ENCODE measurements around the gene MRPL18.

DNA sequence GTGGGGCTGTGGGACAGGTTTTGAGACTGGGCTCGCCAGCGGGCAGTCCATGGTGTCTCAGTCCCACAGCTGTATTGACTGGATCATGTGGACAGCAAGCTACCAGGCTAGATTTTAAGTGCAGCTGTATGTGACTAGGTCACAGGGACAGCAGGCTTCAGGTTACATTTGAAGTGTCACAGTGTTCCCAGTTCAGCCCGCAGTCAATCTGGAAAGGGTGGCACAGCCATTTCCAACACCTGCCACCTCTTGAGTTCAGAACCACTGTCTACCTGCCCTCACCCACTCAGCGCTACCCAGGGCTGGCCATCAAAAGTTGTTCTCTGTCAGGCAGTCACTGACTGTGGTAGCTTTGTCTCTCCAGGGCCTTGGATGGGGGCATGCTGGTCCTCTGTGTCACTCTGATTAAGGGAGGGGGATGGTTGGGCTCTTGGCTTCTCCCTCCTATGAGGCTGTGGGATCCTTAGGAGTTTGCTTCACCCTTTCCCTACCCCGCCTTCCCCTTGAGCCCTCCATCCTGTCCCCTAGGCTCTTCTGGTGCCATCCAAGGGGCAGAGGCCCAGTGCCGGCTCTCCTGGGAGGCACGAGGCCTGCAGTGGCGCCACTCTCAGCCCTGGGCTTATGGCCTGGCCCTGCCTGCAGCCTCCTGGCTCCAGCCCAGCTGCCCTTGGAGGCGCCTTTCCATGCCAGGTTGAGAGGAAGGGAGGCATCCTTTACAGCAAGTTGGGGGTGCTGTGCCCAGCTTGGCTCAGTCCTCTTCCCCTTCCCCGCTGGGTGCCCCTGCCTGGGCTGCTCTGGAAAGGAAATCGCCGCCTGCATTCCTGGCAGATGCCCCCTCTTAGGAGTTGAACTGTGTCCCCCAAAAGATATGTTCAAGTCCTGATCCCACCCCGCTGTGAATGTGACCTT is 54.7 kb downstream of the MRPL18 start:
- no peak for TF ChIP-seq NR2C2 (CRISPR knock-in tag; IDR thresholded peaks at IDR 0.05)
- TF ChIP-seq, protein P1, sequence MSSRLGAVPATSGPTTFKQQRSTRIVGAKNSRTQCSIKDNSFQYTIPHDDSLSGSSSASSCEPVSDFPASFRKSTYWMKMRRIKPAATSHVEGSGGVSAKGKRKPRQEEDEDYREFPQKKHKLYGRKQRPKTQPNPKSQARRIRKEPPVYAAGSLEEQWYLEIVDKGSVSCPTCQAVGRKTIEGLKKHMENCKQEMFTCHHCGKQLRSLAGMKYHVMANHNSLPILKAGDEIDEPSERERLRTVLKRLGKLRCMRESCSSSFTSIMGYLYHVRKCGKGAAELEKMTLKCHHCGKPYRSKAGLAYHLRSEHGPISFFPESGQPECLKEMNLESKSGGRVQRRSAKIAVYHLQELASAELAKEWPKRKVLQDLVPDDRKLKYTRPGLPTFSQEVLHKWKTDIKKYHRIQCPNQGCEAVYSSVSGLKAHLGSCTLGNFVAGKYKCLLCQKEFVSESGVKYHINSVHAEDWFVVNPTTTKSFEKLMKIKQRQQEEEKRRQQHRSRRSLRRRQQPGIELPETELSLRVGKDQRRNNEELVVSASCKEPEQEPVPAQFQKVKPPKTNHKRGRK (CRISPR knock-in tag; IDR thresholded peaks at IDR 0.05; ENCODE audit: borderline replicate concordance) = no peak
